Hematopoietic multipotent progenitor cell treated with erythropoietin and hydrocortisone succinate and interleukin-3 and kit ligand, for 6 days (in vitro differentiated cells): Measurements from ENCODE around the gene DKKL1.
"Not testable (repeated sequence)": the region's sequence is repeated elsewhere in the genome, so short reads cannot be mapped to it uniquely, and the experiment has no call there.

ENCODE experiments used
- DNase-seq: peaks from one replicate; pipeline ENCODE4 v3.0.0-alpha.2; 2015

Gene DKKL1

DNA sequence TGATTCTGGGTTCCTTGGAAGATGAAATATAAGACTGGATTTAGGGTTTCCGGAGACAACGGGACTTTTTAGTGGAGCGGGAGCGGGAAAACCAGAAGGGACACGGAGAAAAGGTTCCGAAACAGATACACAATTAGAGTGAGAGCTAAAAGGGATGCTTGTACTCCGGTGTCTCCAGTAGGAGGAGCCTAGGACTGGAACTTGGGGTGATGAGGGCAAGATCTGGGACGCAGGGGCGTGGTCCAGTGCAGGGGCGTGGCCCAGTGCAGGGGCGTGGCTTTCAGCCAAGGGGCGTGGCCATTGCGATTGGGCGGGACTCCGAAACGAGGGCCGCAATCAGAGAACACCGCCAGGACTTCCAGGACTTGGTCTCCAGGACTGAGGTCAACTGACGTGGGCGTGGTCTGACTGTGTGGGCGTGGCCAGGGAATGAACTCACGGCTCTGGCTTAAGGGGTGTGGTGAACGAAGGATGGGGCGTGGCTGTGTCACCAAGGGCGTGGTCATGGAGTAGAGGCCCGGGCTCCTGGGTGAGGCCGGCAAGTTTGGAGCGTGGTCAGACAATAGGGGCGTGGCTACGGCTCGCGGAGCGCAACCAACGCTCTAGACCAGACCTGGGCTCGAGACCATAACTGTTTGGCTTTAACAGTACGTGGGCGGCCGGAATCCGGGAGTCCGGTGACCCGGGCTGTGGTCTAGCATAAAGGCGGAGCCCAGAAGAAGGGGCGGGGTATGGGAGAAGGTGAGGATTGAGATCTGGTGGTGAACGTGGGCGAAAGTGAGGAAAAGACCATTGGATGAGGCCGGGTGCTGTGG is at the start of gene DKKL1:
Gene DKKL1 (plus strand): TSS at position 610 of the 815 bp plus-strand sequence. CDS start 122 bp downstream, at position 732.
- DNase-seq = peak; percentile 97

DNA sequence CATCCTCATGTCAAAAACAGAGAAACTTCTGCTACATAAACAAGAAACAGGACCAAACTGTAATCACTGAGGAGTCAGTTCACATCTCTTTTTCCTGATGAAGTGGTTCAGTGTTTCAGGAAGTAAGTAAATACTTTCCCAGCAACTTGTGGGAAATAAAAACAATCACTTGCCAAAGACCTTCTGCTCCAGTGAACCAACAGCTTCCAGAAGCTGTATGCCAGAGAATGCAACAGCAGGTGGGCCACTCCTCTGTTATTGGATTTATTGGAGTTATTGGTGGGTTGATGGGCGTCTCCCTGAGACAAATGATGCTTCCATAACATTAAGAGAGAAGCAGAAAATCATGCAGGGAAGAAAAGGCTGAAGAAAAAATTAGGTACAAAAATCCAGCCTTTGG is 48.6 kb upstream of the DKKL1 start:
- DNase-seq = no peak

DNA sequence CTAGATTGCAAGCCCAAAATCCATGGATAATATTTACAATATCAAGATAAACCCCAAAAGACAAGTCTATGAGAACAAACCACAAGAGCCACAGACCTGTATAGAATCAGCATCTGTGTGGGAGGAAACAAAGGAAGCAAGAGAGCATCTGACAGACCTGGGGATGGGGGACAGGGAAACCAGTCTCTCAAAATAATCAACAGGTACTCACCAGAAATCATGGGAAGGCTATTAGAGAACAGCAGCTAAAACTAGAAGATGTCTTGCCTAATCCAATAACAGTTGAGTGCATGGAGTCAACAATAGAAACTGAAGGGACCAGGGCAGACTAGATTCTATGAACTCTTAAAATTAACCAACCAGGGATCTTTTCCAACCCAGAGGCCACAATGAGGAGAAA is 47.4 kb upstream of the DKKL1 start:
- DNase-seq = no peak

DNA sequence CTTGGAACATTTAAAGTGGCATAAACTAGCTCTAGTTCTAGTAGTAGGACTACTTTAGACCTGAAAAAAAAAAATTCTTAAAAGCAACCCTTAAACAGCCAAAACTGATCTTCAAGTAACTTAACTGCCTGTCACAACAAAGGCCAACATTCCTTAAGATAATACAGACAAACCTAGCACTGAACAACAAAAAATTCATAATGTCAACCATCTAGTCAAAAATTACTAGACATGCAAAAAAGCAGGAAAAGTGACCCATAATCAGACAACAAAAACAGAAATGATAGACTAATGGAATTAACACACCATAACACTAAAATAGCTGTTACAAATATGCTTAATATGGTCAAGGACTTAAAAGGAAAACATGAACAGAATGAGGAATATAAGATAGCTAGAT is 45.4 kb upstream of the DKKL1 start:
- no peak for DNase-seq

DNA sequence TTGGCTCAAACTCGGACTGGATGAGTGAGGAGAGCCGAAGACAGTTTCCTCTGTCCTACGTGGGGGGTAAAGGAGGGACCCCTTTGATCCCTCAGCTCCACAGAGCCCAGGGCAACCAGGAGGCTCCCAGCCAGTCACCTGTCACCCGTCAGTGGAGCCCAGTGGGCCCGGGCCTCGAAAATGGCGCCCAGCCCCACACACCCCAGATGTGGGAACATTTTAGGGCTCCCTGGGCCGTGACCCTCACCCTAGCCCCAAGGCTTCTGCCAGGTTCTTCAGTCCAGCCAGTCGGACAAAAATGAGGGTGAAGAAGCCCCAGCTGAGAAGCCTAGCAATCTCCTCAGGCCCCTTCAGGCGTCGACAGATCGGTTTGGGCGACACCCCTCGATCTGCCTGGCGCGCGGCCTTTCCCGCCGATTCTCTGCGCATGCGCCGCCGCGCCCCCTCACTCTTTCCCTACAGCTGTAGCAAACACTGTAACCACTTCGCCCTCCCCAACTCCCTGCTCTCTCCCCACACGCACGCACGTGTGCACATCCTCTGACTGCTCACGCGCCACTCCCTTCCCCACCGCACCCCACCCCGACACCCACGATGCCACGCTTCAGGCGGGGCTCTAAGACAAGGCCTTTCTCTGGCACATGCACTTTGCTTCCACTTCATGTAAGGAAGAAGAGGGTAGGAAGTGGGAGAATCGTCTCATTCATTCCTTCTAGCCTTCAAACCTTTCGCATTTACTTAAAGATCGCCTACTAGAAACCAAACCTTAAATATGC is 38.7 kb upstream of the DKKL1 start, which contains the start of gene SLC6A16:
Gene SLC6A16 (minus strand): TSS at position 391 of the 776 bp plus-strand sequence. CDS start 13,844 bp downstream, outside the sequence.
- DNase-seq = no peak

DNA sequence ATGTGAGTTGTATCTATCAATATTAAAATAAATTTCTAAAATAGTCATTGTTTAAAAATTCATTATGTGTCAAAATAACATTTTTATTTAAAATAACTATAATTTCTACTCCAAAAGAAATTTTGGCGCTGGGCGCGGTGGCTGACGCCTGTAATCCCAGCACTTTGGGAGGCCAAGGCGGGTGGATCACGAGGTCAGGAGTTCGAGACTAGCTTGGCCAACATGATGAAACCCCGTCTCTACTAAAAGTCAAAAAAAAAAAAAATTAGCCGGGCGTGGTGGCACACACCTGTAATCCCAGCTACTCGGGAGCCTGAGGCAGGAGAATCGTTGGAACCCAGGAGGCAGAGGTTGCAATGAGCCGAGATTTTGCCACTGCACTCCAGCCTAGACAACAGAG is 37.9 kb upstream of the DKKL1 start:
- DNase-seq = not testable (repeated sequence)

DNA sequence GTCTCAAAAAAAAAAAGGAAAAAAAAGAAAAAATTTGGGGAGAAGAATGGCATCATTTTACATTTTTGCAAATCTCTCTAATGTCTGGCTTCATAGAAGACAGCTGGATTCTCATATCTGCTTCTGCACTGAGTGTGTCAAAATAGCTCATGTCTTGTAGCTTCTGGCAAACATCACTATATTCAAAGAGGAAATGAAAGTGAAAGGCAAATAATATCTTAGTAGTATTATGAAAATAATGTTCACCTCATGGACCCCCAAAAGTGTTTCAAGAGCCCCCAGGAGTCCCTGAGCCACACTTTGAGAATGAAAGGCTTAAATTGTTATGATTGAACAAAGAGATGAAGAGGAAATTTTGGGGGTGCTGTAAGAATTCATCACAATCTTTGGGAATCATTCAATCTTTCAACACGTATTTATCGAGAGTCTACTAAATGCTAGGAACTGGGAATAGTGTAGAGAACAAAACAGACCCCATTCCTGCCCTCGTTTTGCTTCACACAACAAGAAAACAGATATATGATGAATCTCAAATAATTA is 37.4 kb upstream of the DKKL1 start:
- DNase-seq = no peak

DNA sequence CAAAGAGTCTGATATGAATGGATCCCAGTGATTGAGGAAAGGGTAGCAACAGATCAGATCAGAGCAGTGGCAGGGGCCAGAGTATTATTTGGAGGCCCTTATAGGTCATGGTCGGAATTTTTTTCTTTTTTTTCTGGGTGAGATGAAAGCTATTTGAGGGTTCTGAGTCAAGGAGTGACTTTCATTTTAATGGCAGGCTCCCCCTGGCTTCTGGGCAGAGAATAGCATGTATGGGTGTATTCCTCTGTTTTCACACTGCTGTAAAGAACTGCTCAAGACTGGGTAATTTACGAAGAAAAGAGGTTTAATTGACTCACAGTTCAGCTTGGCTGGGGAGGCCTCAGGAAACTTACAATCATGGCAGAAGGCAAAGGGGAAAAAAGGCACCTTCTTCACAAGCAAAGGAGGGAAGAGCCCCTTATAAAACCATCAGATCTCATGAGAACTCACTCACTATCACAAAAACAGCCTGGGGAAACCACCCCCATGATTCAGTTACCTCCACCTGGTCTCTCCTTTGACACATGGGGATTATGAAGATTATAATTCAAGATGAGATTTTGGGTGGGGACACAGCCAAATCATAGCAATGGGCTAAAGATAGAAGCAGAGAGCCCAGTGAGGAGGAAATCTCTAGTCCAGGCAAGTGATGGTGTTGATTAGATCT is 35.7 kb upstream of the DKKL1 start:
- DNase-seq = peak; percentile 72

DNA sequence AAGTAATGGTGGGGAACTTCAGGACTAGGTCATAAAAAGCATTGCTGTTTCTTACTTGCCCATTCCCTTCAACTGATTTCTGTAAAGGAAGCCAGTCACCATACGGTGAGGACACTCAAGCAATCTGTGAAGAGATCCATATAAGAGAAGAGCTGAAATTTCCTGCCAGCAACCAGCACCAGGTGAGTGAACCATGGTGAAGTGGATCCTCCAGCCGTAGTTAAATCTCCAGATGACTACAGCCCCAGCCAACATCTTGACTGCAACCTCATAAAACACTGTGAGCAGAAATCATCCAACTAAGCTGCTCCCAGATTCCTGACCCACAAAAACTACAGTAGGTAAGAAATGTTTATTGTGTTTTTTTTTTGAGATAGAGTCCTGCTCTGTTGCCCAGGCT is 34.9 kb upstream of the DKKL1 start:
- no peak for DNase-seq

DNA sequence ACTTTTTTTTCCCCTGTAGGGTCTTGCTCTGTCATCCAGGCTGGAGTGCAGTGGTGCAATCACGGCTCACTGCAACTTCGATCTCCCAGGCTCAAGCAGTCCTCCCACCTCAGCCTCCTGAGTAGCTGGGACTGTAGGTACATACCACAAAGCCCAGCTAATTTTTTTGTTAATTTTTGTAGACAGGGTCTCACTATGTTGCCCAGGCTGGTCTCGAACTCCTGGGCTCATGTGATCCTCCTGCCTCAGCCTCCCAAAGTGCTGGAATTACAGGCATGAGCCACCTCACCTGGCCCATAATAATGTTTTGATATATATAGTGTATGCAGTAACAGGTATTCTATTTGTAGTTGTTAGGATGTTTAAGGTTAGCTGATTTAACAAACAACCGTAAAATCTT is 32.5 kb upstream of the DKKL1 start:
- not testable (repeated sequence) for DNase-seq

DNA sequence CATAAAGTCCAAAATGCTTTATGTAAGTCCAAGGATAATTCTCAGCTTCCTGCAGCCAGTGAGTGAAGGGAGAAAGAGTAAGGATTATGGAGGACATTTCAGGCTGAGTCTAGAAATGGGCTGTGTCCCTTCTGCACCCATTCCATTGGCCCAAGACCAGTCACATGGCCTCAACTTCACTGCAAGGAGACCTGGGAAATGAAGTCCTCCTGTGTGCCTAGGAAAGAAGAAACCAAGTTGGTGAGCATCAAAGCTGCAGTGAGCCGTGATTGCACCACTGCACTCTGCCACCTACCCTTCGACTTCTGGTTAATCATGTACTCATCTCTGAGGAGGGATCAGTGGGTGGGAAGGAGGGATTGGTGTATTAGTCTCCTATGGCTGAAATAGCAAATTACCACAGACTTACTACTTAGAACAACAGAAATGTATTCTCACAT is 32.0 kb upstream of the DKKL1 start:
- peak; percentile 84 for DNase-seq

DNA sequence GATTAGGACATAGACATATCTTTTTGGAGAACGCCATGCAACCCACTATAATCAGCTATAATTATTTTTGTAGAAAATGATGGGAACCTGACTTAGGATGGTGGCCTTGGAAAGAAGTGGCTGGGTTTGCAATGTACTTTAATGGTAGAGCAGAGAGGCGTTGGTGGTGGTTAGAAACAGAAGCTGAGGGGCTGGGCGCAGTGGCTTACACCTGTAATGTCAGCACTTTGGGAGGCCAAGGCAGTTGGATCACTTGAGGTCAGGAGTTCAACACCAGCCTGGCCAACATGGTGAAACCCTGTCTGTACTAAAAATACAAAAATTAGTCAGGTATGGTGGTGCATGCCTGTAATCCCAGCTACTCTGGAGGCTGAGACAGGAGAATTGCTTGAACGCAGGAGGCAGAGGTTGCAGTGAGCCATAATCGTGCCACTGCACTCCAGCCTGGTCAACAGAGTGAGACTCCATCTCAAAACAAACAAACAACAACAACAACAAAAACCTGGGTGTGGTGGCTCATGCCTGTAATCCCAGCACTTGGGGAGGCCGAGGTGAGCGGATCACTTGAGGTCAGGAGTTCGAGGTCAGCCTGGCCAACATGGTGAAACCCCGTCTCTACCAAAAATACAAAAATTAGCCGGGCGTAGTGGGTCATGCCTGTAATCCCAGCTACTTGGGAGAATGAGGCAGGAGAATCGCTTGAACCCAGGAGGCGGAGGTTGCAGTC is 30.8 kb upstream of the DKKL1 start:
- DNase-seq = not testable (repeated sequence)

DNA sequence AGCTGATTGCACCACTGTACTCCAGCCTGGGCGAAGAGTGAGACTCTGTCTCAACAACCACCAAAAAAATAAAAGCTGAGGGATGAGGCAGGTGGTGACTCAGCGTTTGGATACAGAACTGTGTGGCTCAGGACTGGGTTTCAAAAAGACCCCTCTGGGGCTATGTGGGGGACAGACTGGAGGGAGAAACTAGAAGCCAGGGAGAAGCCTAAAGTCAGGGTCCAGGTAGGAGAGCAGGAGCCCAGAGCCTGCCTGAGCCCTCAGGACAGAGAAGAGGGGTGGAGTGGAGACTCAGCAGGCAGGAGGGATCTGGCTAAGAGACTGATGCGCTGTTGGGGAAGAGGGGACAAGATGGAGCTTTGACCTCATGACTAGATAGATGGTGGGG is 30.3 kb upstream of the DKKL1 start:
- DNase-seq = no peak

DNA sequence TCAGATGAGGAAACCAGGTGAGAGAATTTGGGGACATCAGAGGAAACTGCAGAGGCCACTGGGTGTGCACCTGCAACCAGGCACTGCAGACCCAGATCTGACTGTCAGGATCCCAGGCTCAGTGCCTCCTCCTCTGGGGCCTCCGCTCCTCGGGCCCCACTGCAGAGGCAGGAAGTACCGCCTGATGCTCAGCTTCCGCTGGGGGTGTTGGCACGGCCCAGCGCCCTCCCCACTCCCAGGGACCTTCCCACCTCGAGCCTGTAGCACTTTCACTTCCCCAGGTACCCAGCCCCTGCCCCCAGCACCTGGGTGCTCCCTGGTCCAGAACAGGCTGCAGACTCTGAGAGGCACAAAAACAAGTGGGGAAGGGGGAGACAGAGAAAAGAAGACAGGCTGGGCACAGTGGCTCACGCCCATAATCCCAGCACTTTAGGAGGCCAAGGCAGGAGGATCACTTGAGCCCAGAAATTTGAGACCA is 29.8 kb upstream of the DKKL1 start:
- DNase-seq = peak; percentile 34

DNA sequence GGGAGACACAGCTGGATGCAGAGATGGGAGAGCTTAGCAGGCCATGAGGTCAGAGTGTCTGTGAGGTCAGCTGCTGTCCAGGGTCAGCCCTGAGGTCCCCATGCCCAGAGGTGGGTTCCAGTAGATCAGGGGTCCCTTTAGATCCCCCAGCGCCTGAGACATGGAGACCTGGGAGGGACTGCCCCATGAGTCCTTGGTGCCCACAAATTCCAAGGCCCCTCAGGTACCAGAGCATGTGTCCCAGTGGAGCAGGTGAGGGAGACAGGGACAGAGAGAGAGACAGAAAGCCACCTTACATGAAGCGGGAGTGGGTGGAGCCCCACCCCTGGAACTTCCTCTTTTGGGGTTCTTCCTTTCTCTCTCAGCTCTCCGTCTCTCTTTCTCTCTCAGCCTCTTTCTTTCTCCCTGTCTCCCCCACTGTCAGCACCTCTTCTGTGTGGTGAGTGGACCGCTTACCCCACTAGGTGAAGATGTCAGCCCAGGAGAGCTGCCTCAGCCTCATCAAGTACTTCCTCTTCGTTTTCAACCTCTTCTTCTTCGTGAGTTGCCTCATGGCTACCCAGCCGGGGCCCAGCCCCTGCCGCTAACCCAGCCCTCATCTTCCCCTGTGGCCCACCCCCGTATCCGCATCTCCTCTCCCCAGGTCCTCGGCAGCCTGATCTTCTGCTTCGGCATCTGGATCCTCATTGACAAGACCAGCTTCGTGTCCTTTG is 28.4 kb upstream of the DKKL1 start, which contains the start of gene CD37:
Gene CD37 (plus strand): TSS at position 336 of the 713 bp plus-strand sequence. CDS start 135 bp downstream, at position 471.
- DNase-seq = peak; percentile 84

DNA sequence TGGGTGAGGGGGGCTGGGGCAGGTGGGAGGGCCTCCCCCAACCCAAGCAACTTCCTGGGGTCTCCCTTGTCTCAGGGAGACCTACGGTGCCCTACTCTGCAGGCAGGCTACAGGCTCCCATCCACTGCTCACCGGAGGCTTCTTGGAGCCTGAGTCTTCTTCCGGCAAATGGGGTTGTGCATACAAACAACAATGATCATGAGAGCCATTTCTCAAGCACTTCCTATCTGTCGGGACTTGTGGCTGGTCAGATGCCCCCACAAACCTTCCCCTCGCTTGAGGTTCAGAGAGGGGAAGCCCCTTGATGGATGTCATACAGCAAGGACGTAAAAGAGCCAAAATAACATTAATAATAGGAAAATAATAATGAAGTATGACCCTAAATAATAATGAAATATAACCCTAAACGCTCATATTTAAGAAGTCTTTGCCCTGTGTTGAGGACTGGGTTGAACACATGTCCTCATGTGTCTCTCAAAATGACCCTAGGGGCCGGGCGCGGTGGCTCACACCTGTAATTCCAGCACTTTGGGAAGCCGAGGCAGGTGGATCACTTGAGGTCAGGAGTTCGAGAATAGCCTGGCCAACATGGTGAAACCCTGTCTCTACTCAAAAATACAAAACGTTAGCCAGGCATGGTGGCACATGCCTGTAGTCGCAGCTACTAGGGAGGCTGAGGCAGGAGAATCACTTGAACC is 27.7 kb upstream of the DKKL1 start:
- DNase-seq = peak; percentile 57

DNA sequence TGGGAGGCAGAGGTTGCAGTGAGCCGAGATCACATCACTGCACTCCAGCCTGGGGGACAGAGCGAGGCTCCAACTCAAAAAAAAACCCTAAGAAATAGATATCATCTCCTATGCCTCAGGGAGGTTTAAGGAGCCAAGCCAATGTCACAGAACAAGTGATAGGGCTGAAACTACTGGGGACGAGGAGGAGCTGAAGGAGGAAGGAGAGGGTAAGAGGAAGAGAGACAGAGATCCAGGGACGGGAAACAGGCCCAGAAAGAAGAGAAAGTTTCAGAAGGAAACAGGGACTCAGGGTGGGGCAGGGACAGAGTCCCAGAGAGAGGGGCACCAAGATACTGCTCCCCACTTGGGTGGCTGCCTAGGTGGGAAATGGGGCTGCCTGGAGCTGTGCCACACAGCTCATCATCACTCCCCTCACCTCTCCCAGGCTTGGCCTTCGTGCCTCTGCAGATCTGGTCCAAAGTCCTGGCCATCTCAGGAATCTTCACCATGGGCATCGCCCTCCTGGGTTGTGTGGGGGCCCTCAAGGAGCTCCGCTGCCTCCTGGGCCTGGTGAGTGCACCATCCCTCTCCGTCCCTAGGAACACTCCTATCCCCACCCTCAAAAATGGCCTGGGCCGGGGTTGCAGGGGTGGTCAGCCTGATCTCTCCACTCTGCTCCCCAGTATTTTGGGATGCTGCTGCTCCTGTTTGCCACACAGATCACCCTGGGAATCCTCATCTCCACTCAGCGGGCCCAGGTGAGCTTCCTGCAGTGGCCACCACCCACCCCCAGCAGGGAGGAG is 27.0 kb upstream of the DKKL1 start:
- no peak for DNase-seq

DNA sequence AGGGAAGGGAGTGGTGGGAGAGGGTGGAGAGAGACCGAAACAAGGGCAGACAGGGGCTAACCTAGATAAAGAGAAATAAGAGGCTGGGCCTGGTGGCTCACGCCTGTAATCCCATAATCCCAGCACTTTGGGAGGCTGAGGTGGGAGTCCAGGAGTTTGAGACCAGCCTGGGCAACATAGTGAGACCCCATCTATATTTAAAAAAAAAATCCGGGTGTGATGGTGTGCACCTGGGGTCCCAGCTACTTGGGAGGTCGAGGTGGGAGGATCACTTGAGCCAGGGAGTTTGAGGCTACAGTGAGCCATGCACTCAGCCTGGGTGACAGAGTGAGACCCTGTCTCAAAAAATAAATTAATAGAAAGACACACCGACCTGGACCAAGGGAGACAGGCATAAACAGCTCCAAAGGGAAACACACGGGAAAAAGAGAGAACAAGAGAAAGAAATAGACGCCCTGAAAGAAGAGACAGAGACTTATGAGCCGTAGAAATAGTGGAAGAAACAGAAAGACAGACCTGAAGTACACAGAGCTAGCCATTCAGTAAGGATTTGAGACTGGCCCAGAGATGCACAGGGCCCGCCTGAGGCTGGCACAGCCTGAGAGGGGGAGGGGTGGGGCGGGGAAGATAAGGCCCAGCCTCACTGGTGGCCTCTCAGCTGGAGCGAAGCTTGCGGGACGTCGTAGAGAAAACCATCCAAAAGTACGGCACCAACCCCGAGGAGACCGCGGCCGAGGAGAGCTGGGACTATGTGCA is 26.2 kb upstream of the DKKL1 start:
- DNase-seq = no peak

DNA sequence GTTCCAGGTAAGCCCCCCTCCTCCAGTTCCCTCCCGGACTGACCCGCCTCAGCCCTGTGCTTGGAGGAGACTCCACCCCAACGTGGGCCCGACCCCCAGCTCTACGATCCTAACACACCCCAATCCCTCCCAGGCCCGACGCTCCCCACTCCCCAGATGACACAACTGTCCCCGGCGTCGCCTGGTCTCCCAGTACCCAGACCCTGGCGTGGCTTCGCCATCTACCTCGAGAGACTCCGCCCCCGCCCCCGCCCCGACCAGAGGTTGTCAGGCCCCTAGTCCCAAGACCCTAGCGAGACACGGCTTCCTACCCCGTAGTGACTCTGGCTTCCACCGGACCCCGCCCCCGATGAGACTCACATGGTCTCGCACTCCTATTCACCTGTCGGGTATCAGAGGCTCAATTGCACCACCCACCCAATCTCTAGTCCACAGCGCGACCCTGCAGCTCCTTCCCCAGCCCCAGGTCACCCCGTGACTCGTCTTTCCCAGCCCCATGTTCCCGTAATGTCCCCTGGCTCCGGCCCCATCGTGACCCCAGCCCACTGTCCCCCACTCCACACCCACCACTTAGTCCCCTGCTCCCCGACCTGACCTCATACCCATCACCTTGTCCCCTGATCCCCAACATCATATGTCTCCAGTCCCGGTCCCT is 25.5 kb upstream of the DKKL1 start:
- no peak for DNase-seq
